Motor neuron (in vitro differentiated cells): ENCODE results near the gene PRDX6. TPM values are rescaled to one million over a fixed set of nuclear protein-coding genes. Genes with fewer than 3 reads are reported as not detected.
"Not testable (repeated sequence)": the region's sequence is repeated elsewhere in the genome, so short reads cannot be mapped to it uniquely, and the experiment has no call there.

ENCODE experiments used
- ATAC-seq, 8 experiments: fragments of 200-7000 bp; cut with Tn5 transposase; replicated peaks in 6 of 8; 2 replicates each; pipeline ENCODE4 v1.8.0; 2021; ENCODE audit warnings: mild to moderate bottlenecking in 8 of 8, moderate library complexity in 8 of 8
- H3K27ac ChIP-seq, 2 donors: fragments of 250-450 bp; sonication (Bioruptor Pico); 2 replicates each; pipeline ENCODE4 v1.9.0; 2021; ENCODE audit warnings: antibody characterized with exemption in 2 of 2, mild to moderate bottlenecking in 2 of 2, moderate library complexity in 1 of 2
- H3K4me1 ChIP-seq, 2 donors: fragments of 250-450 bp; sonication (Bioruptor Pico); replicated peaks in 1 of 2; 2 replicates each; pipeline ENCODE4 v1.6.1; 2021; ENCODE audit warnings: antibody characterized with exemption in 2 of 2, mild to moderate bottlenecking in 2 of 2, moderate library complexity in 1 of 2
- H3K4me3 ChIP-seq, 5 donors: fragments of 250-450 bp; sonication (Bioruptor Pico); 2 replicates each; pipeline ENCODE4 v1.9.0; 2021; ENCODE audit warnings: antibody characterized with exemption in 5 of 5, mild to moderate bottlenecking in 5 of 5, moderate library complexity in 4 of 5
- WGBS, 10 experiments: fragments of 450-650 bp; shearing (Covaris generic); methylation state at CpG; one replicate each; pipeline ENCODE4 v1.0.0; 2022; 5-methylcytosine and 5-hydroxymethylcytosine counted together
- in situ Hi-C, 9 experiments: fragments of 400-800 bp; cut with MboI; loops; one replicate each; pipeline ENCODE4 v1.15.0; 2021; ENCODE audit warnings: low sequenced_read_pairs in 9 of 9, low pct_unique_long_range_greater_than_20kb in 2 of 9; ENCODE audit not compliant: unreplicated experiment in 9 of 9
- total RNA-seq, 8 experiments: library from RNA; unstranded; fragments of 300-600 nt; gene quantifications; 2 replicates each; pipeline versions ENCODE4 v1.2.3 to v1.2.4, GENCODE V29; 2022

Gene PRDX6
- total RNA-seq, 8 experiments from 2014 or later = 163 to 344 (median 213) TPM

GRCh38 chr1:173474097-173474779 is 2.9 kb upstream of the PRDX6 start:
- 63 to 94% (median 86%) methylated on average over 1 to 5 of the region's 5 CpGs; no CpG with 5 or more reads in 1 of the 10 experiments for WGBS, 10 experiments
- no peak for ATAC-seq
- H3K4me3 ChIP-seq = no peak overlapping the region
- in situ Hi-C loops = no loop called here
- no peak overlapping the region for H3K27ac ChIP-seq
- peaks cover 11 to 24% of the 10 kb centered on the region in 2 donors for H3K4me1 ChIP-seq

DNA sequence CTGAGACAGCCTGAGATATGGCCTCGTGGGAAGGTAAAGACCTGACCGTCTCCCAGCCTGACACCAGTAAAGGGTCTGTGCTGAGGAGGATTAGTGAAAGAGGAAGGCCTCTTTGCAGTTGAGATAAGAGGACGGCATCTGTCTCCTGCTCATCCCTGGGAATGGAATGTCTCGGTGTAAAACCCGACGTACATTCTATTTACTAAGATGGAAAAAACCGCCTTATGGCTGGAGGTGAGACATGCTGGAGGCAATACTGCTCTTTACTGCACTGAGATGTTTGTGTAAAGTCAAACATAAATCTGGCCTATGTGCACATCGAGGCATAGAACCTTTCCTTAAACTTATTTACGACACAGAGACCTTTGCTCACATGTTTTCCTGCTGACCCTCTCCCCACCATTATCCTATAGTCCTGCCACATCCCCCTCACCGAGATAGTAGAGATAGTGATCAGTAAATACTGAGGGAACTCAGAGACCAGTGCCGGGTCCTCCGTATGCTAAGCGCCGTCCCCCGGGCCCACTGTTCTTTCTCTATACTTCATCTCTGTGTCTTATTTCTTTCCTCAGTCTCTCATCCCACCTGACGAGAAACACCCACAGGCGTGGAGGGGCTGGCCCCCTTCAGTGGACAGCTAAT is 2.2 kb upstream of the PRDX6 start:
- ATAC-seq, H3K27ac ChIP-seq, in situ Hi-C loops: not testable (repeated sequence)
- H3K4me1 ChIP-seq = peaks cover 15 to 28% of the 10 kb centered on the region in 2 donors
- peak overlapping the region in 3 of 5 donors; percentile 51 to 85 (median 75) for H3K4me3 ChIP-seq
- WGBS, 10 experiments = 50 to 100% (median 89%) methylated on average over 1 to 15 of the region's 17 CpGs; no CpG with 5 or more reads in 1 of the 10 experiments

DNA sequence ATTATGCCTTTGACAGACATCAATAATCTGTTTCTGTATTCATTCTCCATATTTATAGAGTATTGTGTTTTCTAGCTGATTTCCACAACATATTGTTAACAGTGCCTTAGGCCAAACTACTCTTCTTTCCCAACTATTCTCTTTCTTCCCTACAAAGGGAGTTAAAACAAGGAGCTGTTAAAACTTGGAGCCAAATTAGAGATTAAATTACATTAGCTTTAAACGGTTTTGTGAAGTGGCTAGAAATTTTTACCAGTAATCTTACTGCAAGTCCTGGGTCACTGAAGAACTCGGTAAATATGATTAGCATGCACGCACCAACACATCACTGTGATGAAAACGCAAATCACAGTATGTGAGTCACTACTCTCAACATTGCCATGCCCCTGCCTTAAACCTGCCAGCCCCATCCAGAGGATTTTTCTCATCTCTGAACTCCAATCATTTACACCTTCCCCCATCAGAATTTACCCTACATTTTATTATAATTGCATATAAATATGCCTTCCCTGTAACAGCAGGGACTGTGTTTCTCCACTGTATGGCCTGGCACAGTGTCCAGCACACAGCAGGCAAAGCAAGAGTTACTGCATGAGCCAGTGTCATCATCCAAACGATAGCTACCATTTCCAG is 1.5 kb upstream of the PRDX6 start:
- peaks cover 15 to 28% of the 10 kb centered on the region in 2 donors for H3K4me1 ChIP-seq
- WGBS, 10 experiments = 2 to 64% (median 38%) methylated on average over 1 to 5 of the region's 5 CpGs
- no peak overlapping the region for H3K27ac ChIP-seq
- in situ Hi-C loops = no loop called here
- H3K4me3 ChIP-seq = peak overlapping the region; percentile 51 to 99 (median 85)
- ATAC-seq = peak in 2 of 8 experiments; percentile 5 to 16

DNA sequence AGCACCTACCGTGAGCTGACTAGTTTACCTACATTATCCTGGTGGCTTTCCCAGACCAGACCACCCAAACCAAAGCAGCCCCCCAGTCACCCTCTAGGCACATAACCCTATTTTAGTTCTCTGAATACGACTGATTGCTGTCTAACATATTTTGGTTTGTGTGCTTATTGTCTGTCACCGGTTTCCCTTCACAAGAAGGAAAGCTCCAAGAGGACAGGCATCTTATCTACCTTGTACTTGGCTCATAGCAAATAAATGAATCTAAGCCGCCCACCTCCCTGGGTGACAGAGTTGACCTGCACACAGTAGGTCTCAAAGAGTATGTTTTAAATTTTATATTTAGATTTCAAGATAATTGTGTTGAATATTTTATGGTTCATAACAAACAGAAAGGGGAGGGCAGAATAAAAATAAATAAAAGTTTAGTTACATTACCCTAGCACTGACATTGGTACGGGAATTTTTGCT is 904 bp upstream of the PRDX6 start:
- peak overlapping the region; percentile 51 to 99 (median 85) for H3K4me3 ChIP-seq
- 0 to 100% (median 55%) methylated on average over 1 to 5 of the region's 5 CpGs for WGBS, 10 experiments
- in situ Hi-C loops = no loop called here
- peak overlapping the region in 1 of 2 donors; percentile 82 for H3K27ac ChIP-seq
- no peak for ATAC-seq
- H3K4me1 ChIP-seq = peaks cover 15 to 28% of the 10 kb centered on the region in 2 donors

DNA sequence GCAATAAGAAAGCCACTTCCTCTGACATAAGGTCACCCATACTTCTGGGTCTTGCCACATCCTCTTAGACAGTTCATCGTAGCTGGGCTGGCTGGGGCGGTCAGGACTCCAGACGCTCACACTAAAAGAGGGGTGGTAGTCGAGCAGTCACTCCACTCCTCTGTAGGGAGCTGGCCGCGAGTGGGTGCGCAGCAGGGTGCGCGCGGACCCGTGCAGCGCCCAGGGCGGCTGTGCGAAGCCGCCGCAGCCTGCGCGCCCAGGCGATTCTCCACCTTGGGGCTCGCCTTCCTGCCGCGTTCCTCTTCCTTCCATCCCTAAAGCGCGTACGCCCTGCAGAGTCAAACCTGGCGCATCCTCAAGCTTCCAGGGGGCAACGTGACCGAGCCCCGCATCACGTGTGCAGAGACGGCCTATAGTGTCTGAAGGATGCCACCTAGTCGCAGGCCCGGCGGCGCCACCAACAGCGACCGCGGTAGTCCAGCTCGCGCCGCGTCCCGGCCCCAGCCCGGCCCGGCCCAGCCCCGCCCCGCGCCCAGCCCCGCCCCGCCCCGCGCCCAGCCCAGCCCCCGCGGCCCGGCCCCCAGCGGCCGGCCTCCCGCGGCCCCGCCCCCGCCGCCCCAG is 360 bp upstream of the PRDX6 start:
- H3K4me1 ChIP-seq = peaks cover 15 to 28% of the 10 kb centered on the region in 2 donors
- peak overlapping the region; percentile 51 to 99 (median 85) for H3K4me3 ChIP-seq
- WGBS, 10 experiments = 0 to 10% (median 3%) methylated on average over 2 to 24 of the region's 62 CpGs; no CpG with 5 or more reads in 5 of the 10 experiments
- in situ Hi-C loops = no loop called here
- ATAC-seq = peak; percentile 72 to 96 (median 94)
- H3K27ac ChIP-seq = peak overlapping the region; percentile 53 to 82

DNA sequence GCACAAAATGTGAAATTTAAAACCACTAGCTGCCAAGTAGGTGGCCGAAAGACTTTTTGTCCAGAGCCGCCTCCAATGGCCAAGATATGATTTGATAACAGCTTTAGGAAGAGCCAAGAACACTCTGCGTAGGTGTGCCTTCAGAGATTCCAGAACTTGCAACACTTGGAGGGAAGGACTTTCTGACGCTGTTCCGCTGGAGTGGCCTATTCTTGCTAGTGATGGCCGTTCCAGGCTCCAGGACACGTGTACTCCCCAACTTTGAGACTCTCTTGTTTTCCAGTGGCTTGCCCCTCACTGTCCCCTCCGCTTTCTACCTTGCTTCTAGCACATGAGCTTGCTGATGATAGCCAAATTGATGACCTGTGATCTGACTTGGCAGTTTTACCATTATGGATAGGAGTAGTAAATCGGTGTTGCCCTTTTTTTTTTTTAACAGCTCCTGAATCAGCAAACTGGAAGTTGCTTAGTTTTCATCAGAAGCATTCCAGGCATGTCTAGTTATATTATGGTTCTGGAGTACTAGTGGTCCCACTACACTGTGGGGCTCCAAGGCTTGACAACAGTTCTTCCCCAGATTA is 1.0 kb downstream of the PRDX6 start:
- peak in 3 of 8 experiments; percentile 10 to 19 (median 15) for ATAC-seq
- Histone ChIP-seq H3K4me1 (peaks cover 15 to 28% of the 10 kb centered on the region in 2 donors), H3K27ac (peak overlapping the region; percentile 88 to 97), H3K4me3 (peak overlapping the region; percentile 51 to 99 (median 85))
- WGBS, 10 experiments = 0 to 20% (median 0%) methylated on average over 1 to 9 of the region's 9 CpGs; no CpG with 5 or more reads in 2 of the 10 experiments
- in situ Hi-C loops = no loop called here

DNA sequence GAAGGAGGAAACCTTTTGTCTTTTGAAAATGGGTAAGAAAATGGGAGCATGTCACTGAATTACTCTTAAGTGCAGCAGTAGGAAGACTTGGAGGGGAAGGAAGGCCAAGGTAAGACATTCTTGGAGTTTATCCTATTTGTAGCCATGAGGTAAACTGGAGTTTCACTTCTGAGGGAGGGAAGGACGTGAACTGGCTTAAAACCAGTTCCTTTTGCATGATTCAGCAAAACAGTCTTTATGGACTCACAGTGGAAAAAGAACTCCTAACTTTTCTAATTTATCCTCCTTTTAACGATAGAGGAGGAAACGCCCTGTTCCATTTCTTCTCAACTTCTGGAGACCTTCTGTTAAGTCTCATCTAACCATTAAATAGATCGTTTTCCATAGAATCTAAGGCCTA is 2.5 kb downstream of the PRDX6 start:
- ATAC-seq = no peak
- H3K27ac ChIP-seq = no peak overlapping the region
- H3K4me1 ChIP-seq = peaks cover 15 to 28% of the 10 kb centered on the region in 2 donors
- 40 to 100% (median 96%) methylated on average over 3 to 4 of the region's 4 CpGs for WGBS, 10 experiments
- peak overlapping the region in 2 of 5 donors; percentile 75 to 99 for H3K4me3 ChIP-seq
- in situ Hi-C loops = no loop called here

DNA sequence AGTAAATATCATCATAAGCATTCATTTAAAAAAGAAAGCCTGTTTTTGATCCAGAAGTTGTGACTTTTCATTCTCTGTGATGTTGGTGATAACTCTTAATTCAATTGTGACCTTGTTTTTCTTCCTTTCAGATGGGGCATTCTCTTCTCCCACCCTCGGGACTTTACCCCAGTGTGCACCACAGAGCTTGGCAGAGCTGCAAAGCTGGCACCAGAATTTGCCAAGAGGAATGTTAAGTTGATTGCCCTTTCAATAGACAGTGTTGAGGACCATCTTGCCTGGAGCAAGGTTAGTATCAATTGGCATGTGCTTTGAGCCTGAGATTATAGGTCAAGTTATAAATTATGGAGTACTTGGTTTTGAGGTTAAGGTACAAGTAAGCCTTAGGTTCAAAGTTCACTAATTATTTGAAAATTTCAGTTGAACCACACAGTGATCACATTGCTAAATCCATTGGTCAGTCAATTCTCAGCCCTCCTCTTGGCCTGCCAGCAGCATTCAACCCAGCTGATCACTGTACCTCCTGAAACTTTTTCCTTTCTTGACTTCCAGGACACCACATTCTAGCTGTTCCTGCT is 4.1 kb downstream of the PRDX6 start:
- Histone ChIP-seq H3K4me1 (peaks cover 7 to 14% of the 10 kb centered on the region in 2 donors), H3K27ac (no peak overlapping the region), H3K4me3 (no peak overlapping the region)
- WGBS, 10 experiments = 60 to 100% (median 100%) methylated on average over 1 of the region's 1 CpG; no CpG with 5 or more reads in 4 of the 10 experiments
- in situ Hi-C loops = no loop called here
- no peak for ATAC-seq

DNA sequence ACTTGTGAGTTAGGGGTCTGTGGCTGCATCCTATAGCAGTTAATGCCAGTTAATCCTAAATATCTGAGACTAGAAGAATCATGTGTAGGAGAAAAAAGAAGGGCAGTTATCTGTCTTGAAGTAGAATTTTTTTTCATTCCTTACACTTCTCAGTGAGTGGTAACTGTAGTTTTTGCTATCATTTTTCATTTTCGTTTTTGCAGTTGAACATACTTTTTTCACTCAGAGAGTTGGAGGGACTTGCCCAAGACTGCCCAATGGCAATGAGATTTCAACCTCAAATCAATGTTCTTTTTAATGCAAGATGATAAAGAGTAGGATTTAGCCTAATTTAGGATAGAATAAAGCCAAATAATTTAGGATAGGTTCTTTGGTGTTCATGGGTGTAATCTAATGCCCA is 5.5 kb downstream of the PRDX6 start:
- no peak for ATAC-seq
- Histone ChIP-seq H3K27ac (no peak overlapping the region), H3K4me1 (peaks cover 7 to 14% of the 10 kb centered on the region in 2 donors), H3K4me3 (no peak overlapping the region)
- in situ Hi-C loops = no loop called here
- WGBS, 10 experiments = 75 to 100% (median 86%) methylated on average over 1 of the region's 1 CpG; no CpG with 5 or more reads in 2 of the 10 experiments

DNA sequence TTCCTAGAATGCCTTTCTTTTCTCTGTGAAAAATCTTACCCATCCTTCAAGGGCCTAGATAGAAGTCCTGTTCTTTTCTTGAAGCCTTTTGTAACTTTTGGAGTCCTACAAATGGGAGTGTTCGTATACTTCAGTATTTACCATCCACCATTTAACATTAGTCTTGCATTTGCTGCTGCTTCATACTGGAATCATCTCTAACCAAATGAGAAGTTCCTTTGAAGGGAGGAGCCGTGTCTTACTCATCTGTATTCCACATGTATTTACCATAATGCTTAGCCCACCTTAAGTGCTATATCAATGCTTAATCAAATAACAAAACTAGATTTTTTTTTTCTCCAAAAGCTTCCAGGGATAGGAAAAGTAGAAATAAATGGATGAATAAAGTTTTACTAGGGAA is 7.1 kb downstream of the PRDX6 start:
- Histone ChIP-seq H3K4me1 (peaks cover 3 to 4% of the 10 kb centered on the region in 2 donors), H3K4me3 (no peak overlapping the region), H3K27ac (no peak overlapping the region)
- WGBS, 10 experiments = 0 to 100% (median 94%) methylated on average over 1 to 2 of the region's 2 CpGs; no CpG with 5 or more reads in 1 of the 10 experiments
- peak in 3 of 8 experiments; percentile 29 to 77 (median 67) for ATAC-seq
- in situ Hi-C loops = no loop called here

GRCh38 chr1:173485401-173485800 is 8.3 kb downstream of the PRDX6 start:
- Histone ChIP-seq H3K4me3 (no peak overlapping the region), H3K27ac (no peak overlapping the region), H3K4me1 (no peaks in the 10 kb centered on the region)
- ATAC-seq = no peak
- WGBS, 10 experiments = 77 to 96% (median 92%) methylated on average over 1 to 7 of the region's 7 CpGs
- in situ Hi-C loops = no loop called here

DNA sequence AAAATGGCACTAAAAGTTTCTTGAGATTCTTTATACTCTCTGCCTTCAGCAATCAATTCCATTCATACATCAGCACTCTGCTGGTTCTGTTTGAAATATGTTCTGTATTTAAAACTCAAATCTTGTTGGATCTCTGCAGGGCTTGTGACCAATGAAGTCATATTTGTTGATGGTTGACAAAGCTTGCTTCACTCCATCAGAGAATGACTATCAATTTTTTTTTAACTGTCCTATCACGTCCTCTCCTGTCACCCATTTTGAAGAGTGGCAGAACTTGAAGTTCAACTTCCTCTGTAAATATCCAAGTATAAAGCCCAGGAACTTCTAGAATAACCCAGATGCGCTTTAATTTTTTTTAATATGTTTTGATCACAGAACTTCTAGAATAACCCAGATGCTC is 10.9 kb downstream of the PRDX6 start:
- WGBS, 10 experiments = 60 to 100% (median 96%) methylated on average over 1 to 2 of the region's 2 CpGs
- ATAC-seq = no peak
- in situ Hi-C loops = no loop called here
- H3K4me1 ChIP-seq = no peaks in the 10 kb centered on the region
- H3K4me3 ChIP-seq = no peak overlapping the region
- H3K27ac ChIP-seq = no peak overlapping the region
